Ishikawa (cell line): ENCODE measurements around the gene PJA2.

Experiments
- CEBPB ChIP-seq: IDR thresholded peaks from 2 replicates; pipeline ENCODE4 v1.6.1; 2012
- CREB1 ChIP-seq: IDR thresholded peaks from 2 replicates; pipeline ENCODE4 v1.6.1; 2012; ENCODE audit warnings: low read depth
- EP300 ChIP-seq: IDR thresholded peaks from 2 replicates; pipeline ENCODE4 v1.6.1; 2012; ENCODE audit warnings: borderline replicate concordance
- FOXM1 ChIP-seq: IDR thresholded peaks from 2 replicates; pipeline ENCODE4 v1.6.1; 2012; ENCODE audit warnings: low read depth, borderline replicate concordance
- NFIC ChIP-seq: IDR thresholded peaks from 2 replicates; pipeline ENCODE4 v1.6.1; 2012
- RAD21 ChIP-seq: IDR thresholded peaks from 2 replicates; pipeline ENCODE4 v1.6.1; 2012; ENCODE audit warnings: low read depth
- TAF1 ChIP-seq: IDR thresholded peaks from 2 replicates; pipeline ENCODE4 v1.6.1; 2012; ENCODE audit warnings: low read depth, mild to moderate bottlenecking
- TEAD4 ChIP-seq: IDR thresholded peaks from 2 replicates; pipeline ENCODE4 v1.6.1; 2012
- YY1 ChIP-seq: IDR thresholded peaks from 2 replicates; pipeline ENCODE4 v1.6.1; 2012; ENCODE audit warnings: low read depth
- ZBTB7A ChIP-seq: IDR thresholded peaks from 2 replicates; pipeline ENCODE4 v1.6.1; 2012; ENCODE audit warnings: low read depth
- TF ChIP-seq, protein P1 (sequence below): IDR thresholded peaks from 2 replicates; pipeline ENCODE4 v1.6.1; 2012; ENCODE audit warnings: low read depth, mild to moderate bottlenecking
- TF ChIP-seq, protein P2 (sequence below): IDR thresholded peaks from 2 replicates; pipeline ENCODE4 v1.6.1; 2012
- TF ChIP-seq, protein P3 (sequence below): IDR thresholded peaks from 2 replicates; pipeline ENCODE4 v1.6.1; 2012

DNA sequence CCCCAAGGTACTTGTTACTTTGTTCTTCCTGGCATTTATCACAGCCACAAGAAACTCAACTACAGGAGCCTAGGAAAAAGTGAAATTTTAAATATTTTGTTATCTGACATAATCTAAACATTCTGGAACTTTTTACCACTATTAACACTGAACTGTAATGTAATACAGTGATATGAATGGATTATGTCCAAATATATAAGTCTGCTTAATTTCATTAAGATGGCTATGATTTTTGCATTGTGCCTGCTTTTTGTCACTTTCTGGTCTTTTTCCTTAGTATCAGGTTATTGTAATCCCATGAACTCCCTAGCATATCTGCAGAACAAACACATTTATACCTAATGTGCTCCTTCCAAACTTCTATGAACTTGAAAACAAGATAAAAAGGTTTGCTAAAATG lies 35.8 kb downstream of the PJA2 start:
- no peak for TF ChIP-seq CREB1
- TF ChIP-seq, protein P1, sequence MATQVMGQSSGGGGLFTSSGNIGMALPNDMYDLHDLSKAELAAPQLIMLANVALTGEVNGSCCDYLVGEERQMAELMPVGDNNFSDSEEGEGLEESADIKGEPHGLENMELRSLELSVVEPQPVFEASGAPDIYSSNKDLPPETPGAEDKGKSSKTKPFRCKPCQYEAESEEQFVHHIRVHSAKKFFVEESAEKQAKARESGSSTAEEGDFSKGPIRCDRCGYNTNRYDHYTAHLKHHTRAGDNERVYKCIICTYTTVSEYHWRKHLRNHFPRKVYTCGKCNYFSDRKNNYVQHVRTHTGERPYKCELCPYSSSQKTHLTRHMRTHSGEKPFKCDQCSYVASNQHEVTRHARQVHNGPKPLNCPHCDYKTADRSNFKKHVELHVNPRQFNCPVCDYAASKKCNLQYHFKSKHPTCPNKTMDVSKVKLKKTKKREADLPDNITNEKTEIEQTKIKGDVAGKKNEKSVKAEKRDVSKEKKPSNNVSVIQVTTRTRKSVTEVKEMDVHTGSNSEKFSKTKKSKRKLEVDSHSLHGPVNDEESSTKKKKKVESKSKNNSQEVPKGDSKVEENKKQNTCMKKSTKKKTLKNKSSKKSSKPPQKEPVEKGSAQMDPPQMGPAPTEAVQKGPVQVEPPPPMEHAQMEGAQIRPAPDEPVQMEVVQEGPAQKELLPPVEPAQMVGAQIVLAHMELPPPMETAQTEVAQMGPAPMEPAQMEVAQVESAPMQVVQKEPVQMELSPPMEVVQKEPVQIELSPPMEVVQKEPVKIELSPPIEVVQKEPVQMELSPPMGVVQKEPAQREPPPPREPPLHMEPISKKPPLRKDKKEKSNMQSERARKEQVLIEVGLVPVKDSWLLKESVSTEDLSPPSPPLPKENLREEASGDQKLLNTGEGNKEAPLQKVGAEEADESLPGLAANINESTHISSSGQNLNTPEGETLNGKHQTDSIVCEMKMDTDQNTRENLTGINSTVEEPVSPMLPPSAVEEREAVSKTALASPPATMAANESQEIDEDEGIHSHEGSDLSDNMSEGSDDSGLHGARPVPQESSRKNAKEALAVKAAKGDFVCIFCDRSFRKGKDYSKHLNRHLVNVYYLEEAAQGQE = no peak
- TF ChIP-seq FOXM1 = no peak
- no peak for TF ChIP-seq TAF1
- no peak for TF ChIP-seq EP300
- TF ChIP-seq CEBPB = no peak
- TF ChIP-seq, protein P2, sequence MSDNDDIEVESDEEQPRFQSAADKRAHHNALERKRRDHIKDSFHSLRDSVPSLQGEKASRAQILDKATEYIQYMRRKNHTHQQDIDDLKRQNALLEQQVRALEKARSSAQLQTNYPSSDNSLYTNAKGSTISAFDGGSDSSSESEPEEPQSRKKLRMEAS = no peak
- no peak for TF ChIP-seq ZBTB7A
- no peak for TF ChIP-seq RAD21
- TF ChIP-seq YY1 = no peak
- TF ChIP-seq, protein P3, sequence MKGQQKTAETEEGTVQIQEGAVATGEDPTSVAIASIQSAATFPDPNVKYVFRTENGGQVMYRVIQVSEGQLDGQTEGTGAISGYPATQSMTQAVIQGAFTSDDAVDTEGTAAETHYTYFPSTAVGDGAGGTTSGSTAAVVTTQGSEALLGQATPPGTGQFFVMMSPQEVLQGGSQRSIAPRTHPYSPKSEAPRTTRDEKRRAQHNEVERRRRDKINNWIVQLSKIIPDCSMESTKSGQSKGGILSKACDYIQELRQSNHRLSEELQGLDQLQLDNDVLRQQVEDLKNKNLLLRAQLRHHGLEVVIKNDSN = no peak
- no peak for TF ChIP-seq NFIC
- TF ChIP-seq TEAD4 = no peak
